Hepatic stellate cell (primary cell): Measurements from ENCODE around the gene CDC7.
A peak's percentile ranks its signal among the peaks of the same experiment; 100 is the strongest.

ENCODE experiments used
- DNase-seq: peaks from one replicate; pipeline ENCODE4 v3.0.0; 2011; ENCODE audit warnings: low spot score

CDC7 gene

DNA sequence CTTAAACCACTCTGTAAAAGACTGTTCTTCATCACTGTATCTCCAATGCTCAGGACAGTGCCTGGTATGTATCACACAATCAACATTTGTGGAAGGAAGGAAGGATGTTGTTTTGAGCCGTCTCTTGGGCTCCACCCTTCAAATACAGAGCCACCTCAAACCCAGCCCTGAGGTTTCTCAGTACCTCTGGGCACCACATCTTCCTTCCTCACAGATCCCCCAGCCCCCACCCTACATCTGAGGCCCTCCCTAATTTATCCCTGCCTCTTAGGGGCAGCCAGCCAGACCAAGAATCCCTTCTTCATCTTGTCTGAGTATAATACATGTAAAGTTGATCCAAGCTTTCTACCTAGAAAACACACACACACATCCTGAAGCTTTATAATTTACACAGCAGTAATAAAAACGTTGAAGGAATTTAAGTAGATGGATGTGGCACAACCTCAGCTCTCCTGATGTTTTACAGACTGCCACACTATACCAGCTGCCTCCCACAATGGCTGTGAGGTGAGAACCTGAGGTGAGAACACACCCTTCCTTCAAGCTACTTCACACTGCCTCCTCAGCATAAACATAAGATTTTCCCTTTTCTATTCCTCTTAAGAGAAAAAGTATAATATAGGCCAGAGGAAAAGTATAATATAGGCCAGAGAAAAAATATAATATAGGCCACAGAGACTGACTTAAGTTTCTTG lies 48.5 kb downstream of the CDC7 start:
- DNase-seq, result no peak

DNA sequence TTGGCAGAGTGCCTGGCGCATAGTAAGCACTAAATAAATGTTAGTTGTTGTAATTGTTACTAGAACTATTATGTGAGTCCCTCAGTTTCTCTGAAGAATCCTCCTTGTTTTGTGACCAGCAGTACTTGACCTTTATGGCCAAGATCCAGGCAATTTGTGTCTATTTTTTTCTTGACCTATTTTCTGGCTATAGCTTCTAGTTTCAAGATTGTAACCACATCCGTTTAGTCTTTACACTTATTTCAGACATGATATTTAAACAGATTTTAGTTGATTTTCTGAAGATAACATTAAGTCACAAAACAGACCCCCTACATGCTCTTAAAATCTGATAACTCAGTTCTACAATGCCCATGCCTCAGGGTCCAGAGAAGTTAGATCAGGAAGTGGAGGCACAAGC lies 50.3 kb downstream of the CDC7 start:
- no peak for DNase-seq

GRCh38 chr1:91552091-91552490 lies 51.4 kb downstream of the CDC7 start:
- DNase-seq, result no peak

DNA sequence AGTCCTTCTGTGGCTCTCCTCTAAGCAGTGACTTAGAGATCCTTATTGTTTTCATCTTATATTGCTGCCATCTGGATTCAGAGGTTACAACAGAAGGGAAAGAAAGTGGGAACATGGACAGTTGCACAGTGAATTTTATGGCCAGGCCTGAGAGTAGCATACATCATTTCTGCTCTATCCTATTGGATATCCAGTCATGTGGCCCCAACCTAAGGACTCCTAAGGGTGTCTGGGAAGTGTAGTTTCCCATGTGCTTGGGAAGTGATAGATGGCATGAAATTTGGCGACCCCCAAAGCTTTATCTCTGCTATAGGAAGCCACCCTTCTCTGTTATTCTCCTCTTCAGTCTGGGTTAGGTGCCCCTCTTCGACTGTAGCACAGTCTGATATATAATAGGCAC lies 51.9 kb downstream of the CDC7 start:
- no peak for DNase-seq

GRCh38 chr1:91553177-91553591 lies 52.5 kb downstream of the CDC7 start:
- DNase-seq, result peak; percentile 58

DNA sequence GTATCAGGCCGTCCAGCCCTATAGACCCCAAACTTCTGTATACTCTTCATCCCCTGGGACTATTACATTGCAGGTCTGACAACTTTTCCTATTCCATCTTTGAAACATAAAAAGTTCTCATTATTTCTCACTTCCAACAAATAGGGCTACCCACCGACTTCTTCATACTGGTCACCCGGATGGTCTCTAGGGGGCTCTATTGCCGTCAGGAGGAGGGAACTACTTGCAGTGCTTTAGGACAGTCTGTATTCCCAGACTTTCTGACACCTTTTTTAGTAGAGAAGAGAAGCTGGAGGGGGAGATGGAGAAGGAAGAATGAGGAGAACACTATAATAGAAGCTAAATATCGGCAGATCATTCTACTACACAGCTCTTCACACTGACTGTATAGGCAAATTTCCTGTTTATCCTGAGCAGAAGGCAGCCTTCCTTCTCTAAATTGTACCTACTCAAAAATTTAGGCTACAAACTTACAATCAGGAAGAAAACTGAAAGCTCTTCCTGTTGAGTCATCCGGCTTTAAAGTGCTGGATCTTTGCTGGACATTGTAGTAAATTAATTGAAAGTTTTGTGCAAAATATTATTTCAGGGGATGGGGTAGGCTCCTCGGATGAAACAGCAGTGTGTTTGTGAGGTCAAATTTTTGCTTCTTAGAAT lies 54.6 kb downstream of the CDC7 start:
- no peak for DNase-seq

DNA sequence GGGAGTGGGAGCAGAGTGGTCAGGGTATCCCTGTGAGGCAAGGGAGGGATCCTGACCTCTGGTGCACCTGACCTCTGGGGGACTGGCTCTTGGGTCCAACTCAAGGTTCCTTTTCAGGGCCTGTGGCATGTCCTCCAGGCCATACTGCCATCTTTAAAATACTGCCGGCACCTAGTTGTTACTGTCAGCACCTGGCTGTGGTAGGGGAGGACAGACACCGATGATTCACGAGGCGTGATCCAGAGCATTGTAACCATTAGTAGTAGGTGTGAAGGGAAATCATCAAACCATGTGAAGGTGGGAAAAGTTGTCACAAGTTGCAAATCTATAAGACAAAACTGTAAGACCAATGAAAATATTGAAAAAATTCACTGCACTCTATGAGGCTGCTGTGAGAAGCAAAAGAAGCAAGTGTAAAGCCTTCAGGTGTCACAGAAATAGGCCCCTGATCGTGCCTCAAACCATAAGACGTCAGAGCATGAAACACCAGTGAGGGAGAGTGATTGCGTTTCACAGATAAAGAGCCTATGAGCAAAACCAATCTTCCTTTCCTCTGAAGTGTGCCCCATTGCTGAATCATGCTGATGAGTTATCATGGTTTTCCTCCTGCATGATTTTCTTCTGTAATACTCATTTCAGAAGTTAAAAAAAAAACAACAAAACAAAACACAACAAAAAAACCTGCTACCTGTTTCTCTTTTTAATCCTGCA lies 55.3 kb downstream of the CDC7 start:
- DNase-seq, result peak; percentile 40

- DNase-seq, result no peak
Measured at GRCh38 chr1:91556556-91556955, 55.9 kb downstream of the CDC7 start.

GRCh38 chr1:91557039-91557690 lies 56.5 kb downstream of the CDC7 start:
- no peak for DNase-seq

DNA sequence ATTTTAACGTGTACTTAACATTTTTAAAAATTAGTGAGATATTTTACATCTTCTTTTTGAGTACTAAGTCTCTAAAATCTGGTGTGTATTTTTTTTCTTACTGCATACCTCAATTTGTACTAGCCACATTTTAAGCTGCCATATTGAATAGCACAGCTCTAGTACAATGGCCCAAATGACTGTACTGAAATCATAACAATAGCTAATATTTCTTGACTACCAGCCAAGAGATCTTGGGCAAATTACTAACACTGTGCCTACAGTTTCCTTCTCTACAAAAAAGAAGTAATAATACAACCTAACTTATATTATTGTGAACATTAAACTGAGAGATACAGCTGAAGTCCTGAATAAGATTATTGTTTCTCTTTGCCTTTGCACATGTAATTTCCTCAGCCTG lies 57.2 kb downstream of the CDC7 start:
- DNase-seq, result no peak

GRCh38 chr1:91559046-91559750 lies 58.5 kb downstream of the CDC7 start:
- DNase-seq, result no peak

DNA sequence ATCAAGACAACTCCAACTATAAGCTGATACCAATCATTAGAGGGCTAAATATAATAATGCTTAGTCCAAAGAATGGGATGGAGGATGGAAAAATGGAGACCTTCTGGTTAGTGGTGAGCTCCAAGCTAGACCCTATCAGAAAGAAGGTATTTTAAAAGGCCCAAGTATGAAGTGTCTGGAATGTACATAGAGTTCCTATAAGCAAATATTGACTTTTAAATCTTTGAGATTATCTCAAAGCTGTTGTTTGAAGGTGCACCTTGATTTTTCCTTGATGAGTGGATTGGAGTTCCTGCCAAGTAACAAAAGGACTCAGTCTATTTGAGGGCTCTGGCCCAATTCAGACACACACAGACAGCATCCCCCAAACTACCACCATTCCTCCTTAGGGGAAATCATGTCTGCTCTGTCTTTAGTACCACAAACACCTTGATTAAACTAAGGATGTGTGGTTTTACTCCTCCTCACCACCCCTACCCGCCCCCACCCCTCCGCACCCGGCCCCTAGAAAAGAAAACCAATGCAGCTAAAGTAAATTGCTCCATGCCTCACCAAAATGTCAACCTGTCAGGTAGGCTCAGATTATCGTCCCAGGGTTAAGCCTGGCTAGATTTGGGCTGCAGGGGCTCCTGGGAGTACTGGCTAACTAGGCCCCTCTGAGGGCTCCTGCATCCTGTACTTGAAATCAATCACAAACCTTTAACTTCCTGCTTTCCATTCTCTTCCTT lies 59.4 kb downstream of the CDC7 start:
- DNase-seq, result no peak

DNA sequence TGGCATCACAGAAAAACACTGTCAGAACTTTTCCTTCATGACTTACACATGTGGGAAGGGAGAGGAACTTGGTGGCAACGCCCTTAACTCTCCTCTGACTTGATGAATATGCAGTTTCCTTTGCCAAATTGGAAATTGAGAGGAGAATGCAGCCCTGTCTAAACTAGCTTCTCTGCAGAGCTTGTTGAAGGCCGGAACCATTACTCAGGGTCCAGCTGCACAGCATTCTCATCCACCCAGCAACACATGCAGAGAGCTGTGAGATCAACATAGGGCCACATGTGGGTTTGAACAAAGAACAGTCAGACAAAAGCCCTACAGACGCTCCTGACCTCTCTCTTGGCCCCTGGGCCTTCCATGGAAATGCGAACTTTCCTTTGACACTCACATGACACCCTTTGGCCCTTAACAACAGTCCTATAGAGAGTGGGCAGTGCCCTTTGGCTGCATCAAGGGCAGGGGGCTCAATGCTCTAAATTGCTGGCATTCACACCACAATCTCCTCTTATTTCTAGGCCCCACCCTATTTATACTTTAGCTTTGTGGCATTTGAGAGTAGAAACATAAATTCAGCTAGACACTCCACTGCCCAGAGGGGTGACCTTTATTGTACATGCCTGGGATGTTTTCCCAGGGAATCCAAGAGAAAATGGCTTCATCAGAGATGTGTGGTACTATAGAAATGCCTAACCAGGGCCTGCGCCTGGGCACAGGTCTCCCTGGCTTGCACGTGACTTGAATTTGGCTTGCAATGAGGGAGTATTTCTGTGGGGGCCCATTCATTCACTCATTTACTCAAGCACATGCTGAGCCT lies 64.4 kb downstream of the CDC7 start:
- DNase-seq, result no peak

GRCh38 chr1:91567583-91567982 lies 66.9 kb downstream of the CDC7 start:
- DNase-seq, result no peak

GRCh38 chr1:91568261-91568660 lies 67.6 kb downstream of the CDC7 start:
- no peak for DNase-seq

DNA sequence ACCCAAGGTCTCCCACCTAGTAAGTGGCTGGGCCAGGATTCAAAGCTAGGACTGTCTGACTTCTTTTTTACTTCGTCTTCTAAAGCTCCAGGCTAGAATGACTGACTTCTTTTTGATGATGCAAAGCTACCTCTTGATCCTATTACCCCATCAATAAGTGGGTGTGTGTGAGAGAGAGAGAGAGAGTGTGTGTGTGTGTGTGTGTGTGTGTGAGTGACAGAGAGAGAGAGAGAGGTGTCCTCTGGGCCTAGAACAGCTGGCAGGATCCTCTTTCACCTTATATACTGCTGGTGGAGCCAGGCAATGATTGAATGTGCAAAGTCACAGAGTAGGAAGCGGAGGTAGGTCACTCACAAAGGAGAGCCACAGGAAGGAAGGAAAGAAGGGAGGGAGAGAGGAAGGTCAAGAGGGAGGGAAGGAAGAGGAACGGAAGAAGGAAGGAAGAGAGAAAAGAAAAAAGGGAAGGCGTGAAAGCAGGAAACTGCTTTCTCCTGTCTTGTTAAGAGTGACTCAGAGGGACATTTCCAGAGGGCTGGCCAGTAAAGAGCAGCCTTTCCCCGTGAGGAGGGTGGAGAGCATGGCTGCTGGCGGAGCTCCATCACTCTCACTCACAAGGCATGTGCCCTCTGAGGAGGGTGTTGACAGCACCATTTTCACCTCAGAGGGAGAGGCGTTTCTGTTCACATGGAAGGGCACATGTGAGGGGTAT lies 68.9 kb downstream of the CDC7 start:
- peak; percentile 73 for DNase-seq

DNA sequence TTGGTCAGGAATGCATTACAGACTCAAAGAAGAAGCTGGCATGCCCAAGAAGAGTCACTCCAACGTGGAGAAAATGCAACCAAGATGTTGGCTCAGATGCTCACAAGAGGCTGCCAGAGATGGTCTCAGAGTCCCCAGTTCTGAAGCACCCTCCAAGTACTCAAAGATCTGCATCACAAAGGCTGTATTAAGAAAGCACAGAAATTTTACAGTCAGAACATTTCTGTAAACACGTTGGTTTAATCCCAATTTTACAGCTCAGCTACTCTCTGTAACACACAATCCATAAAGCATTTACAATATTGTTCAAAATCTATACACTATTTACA lies 69.4 kb downstream of the CDC7 start:
- DNase-seq, result no peak

DNA sequence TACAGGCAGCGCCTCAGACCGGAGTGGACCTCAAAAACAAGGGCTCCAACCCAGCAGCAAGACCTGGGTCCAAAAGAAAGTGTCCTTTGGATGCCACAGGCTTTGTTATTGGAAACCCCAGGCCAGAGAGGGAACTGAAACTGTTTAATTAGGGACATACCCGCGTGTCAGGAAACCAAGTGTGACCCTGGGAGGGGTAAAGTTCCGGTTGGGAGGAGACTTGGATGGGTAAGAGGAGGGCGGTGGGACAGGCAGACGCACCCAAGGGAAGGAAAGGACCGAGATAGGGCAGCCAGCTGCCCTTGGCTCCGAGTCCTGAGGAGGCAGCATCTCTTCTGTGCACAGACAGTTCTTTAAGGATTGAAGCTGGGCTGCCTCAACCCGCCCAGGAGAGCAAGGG lies 71.4 kb downstream of the CDC7 start:
- DNase-seq, result no peak
